Mesothelial cell of epicardium (in vitro differentiated cells): ENCODE data around the gene CCDC91. TPM values are rescaled to one million over a fixed set of nuclear protein-coding genes. Genes with fewer than 3 reads are reported as not detected.

ENCODE experiments used
- DNase-seq, 2 experiments: peaks; one replicate each; pipeline ENCODE4 v3.0.0; 2021; ENCODE audit warnings: low spot score in 2 of 2; ENCODE audit not compliant: unreplicated experiment in 2 of 2
- H3K27ac Mint-ChIP-seq: 2 replicates; pipeline ENCODE4 v1.8.0; 2021; ENCODE audit warnings: mixed read lengths
- H3K27me3 Mint-ChIP-seq: 2 replicates; pipeline ENCODE4 v1.8.0; 2021; ENCODE audit warnings: low read depth, mixed read lengths
- H3K36me3 Mint-ChIP-seq: 2 replicates; pipeline ENCODE4 v1.8.0; 2021; ENCODE audit warnings: mixed read lengths
- H3K4me1 Mint-ChIP-seq: 2 replicates; pipeline ENCODE4 v1.8.0; 2021; ENCODE audit warnings: mixed read lengths
- H3K4me3 Mint-ChIP-seq: 2 replicates; pipeline ENCODE4 v1.8.0; 2021; ENCODE audit warnings: mild to moderate bottlenecking, moderate library complexity, mixed read lengths
- H3K9me3 Mint-ChIP-seq: 2 replicates; pipeline ENCODE4 v1.8.0; 2021; ENCODE audit warnings: mixed read lengths
- CTCF ChIP-seq: fragments of 200-600 bp; sonication (generic); IDR thresholded peaks from one replicate; pipeline ENCODE4 v1.5.0; 2021; ENCODE audit warnings: antibody characterized with exemption; ENCODE audit not compliant: unreplicated experiment
- total RNA-seq: library from RNA; stranded (reverse); gene quantifications from 3 replicates; pipeline ENCODE4 v1.2.1, GENCODE V29; 2021

Gene CCDC91
- total RNA-seq, 1 donor from 2014 or later, result 30.7 TPM

- Mint-ChIP-seq H3K9me3 (peaks cover 12% of the 10 kb centered on the region), H3K27me3 (no peaks in the 10 kb centered on the region), H3K36me3 (peaks cover 8% of the 10 kb centered on the region), H3K4me3 (no peak overlapping the region), H3K27ac (no peak overlapping the region), H3K4me1 (peaks cover 5% of the 10 kb centered on the region)
- no peak for DNase-seq
- no peak for TF ChIP-seq CTCF
These were observed 33.9 kb upstream of the CCDC91 start for GRCh38 chr12:28156362-28156761.

GRCh38 chr12:28156804-28157203, 33.5 kb upstream of the CCDC91 start:
- H3K27me3 Mint-ChIP-seq, result no peaks in the 10 kb centered on the region
- peaks cover 5% of the 10 kb centered on the region for H3K4me1 Mint-ChIP-seq
- no peak overlapping the region for H3K27ac Mint-ChIP-seq
- no peak for TF ChIP-seq CTCF
- no peak for DNase-seq
- peaks cover 8% of the 10 kb centered on the region for H3K36me3 Mint-ChIP-seq
- peaks cover 12% of the 10 kb centered on the region for H3K9me3 Mint-ChIP-seq
- H3K4me3 Mint-ChIP-seq, result no peak overlapping the region

- Mint-ChIP-seq H3K9me3 (no peaks in the 10 kb centered on the region), H3K4me1 (peaks cover 5% of the 10 kb centered on the region), H3K4me3 (no peak overlapping the region), H3K36me3 (no peaks in the 10 kb centered on the region), H3K27ac (no peak overlapping the region), H3K27me3 (no peaks in the 10 kb centered on the region)
- no peak for DNase-seq
- TF ChIP-seq CTCF, result no peak
These were observed 31.9 kb upstream of the CCDC91 start for GRCh38 chr12:28158353-28158752.

- no peak for TF ChIP-seq CTCF
- Mint-ChIP-seq H3K9me3 (no peaks in the 10 kb centered on the region), H3K36me3 (no peaks in the 10 kb centered on the region), H3K4me1 (peaks cover 5% of the 10 kb centered on the region), H3K27me3 (no peaks in the 10 kb centered on the region), H3K27ac (no peak overlapping the region), H3K4me3 (no peak overlapping the region)
- no peak for DNase-seq
These were observed 30.6 kb upstream of the CCDC91 start for GRCh38 chr12:28159688-28160087.

GRCh38 chr12:28161697-28162096, 28.6 kb upstream of the CCDC91 start:
- no peak for DNase-seq
- no peak overlapping the region for H3K4me3 Mint-ChIP-seq
- no peaks in the 10 kb centered on the region for H3K4me1 Mint-ChIP-seq
- no peak for TF ChIP-seq CTCF
- no peaks in the 10 kb centered on the region for H3K27me3 Mint-ChIP-seq
- no peaks in the 10 kb centered on the region for H3K9me3 Mint-ChIP-seq
- no peak overlapping the region for H3K27ac Mint-ChIP-seq
- H3K36me3 Mint-ChIP-seq, result no peaks in the 10 kb centered on the region

- H3K4me3 Mint-ChIP-seq, result no peak overlapping the region
- no peaks in the 10 kb centered on the region for H3K4me1 Mint-ChIP-seq
- H3K27ac Mint-ChIP-seq, result no peak overlapping the region
- no peaks in the 10 kb centered on the region for H3K36me3 Mint-ChIP-seq
- no peak for TF ChIP-seq CTCF
- H3K9me3 Mint-ChIP-seq, result no peaks in the 10 kb centered on the region
- no peaks in the 10 kb centered on the region for H3K27me3 Mint-ChIP-seq
- DNase-seq, result no peak
These were observed 27.6 kb upstream of the CCDC91 start for GRCh38 chr12:28162697-28163096.
